ENCODE measurements around the gene ANKRD39. TPM values are rescaled to one million over a fixed set of nuclear protein-coding genes. Genes with fewer than 3 reads are reported as not detected.

ANKRD39 gene
- total and polyA plus RNA-seq, 9 of the 15 experiments (the other 6 are each of a cell fraction or from before 2014, with no cell fraction given): 8.2 to 33.1 (median 23.8) TPM

- ATAC-seq (no peak), DNase-seq (ENCODE audit: extremely low read depth in 1 of 4, low spot score in 3 of 4) (no peak), FAIRE-seq (no peak)
- peak overlapping the region; percentile 58; the same call in 2 of the 3 replicates for H3K27ac ChIP-seq (ENCODE audit: extremely low read depth, low read depth, low read length)
- peaks cover 24 to 61% of the 10 kb centered on the region in 2 experiments for H3K4me1 ChIP-seq (replicated peaks in 1 of 2; ENCODE audit: control insufficient read depth in 2 of 2, insufficient read depth in 2 of 2, low read length in 2 of 2)
- no TSS peak for BruUV-seq (replicated peaks)
- H3K9me1 ChIP-seq (ENCODE audit: control insufficient read depth, insufficient read depth, low read length): peaks cover 3% of the 10 kb centered on the region
- no peaks in the 10 kb centered on the region for H3K27me3 ChIP-seq (ENCODE audit: control insufficient read depth in 2 of 2, insufficient read depth in 2 of 2, low read length in 2 of 2)
- WGBS (ENCODE audit: insufficient coverage, low coverage, missing lambda C conversion rate): 73% methylated on average over 3 of the region's 4 CpGs
- peak overlapping the region in 1 of 2 experiments; percentile 92; a peak in 2 of 4 replicates for H3K9ac ChIP-seq (ENCODE audit: insufficient read depth in 1 of 2, low read depth in 2 of 2, low read length in 2 of 2)
- ChIA-PET CTCF (ENCODE audit: low intra/inter-chr PET ratio) (interaction anchor here (2.2 to 3.8 kb wide), 3 partner anchors 92 to 252 kb away, joined by 16 to 41 read pairs (median 37); no protein-coding TSS in a partner anchor), POLR2A (interaction anchor here (0.6 to 6.8 kb wide), 4 partner anchors 13 to 97 kb away, joined by 3 to 67 read pairs (median 4); partner anchors contain the start of gene SEMA4C)
- H2AFZ ChIP-seq (ENCODE audit: low read depth, low read length): no peak overlapping the region
- H4K20me1 ChIP-seq (replicated peaks; ENCODE audit: control insufficient read depth, insufficient read depth, low read length): no peaks in the 10 kb centered on the region
- peak overlapping the region; percentile 62; the same call in 1 of the 2 replicates for H3K4me2 ChIP-seq (ENCODE audit: insufficient read depth, low read length)
- intact Hi-C loops (cut with micrococcal nuclease): loop anchor here (2.0 to 5.0 kb wide), 2 partner anchors 13 to 253 kb away; partner anchors contain the start of gene ANKRD36
- TF ChIP-seq CBX1 (IDR thresholded peaks at IDR 0.05; ENCODE audit: low read depth): no peak
- no peak for TF ChIP-seq SREBF2 (CRISPR knock-in tag; IDR thresholded peaks at IDR 0.05)
- TF ChIP-seq, protein P1, sequence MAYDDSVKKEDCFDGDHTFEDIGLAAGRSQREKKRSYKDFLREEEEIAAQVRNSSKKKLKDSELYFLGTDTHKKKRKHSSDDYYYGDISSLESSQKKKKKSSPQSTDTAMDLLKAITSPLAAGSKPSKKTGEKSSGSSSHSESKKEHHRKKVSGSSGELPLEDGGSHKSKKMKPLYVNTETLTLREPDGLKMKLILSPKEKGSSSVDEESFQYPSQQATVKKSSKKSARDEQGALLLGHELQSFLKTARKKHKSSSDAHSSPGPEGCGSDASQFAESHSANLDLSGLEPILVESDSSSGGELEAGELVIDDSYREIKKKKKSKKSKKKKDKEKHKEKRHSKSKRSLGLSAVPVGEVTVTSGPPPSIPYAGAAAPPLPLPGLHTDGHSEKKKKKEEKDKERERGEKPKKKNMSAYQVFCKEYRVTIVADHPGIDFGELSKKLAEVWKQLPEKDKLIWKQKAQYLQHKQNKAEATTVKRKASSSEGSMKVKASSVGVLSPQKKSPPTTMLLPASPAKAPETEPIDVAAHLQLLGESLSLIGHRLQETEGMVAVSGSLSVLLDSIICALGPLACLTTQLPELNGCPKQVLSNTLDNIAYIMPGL (CRISPR knock-in tag; IDR thresholded peaks at IDR 0.05): no peak
- TF ChIP-seq DDX20 (tag; IDR thresholded peaks at IDR 0.05; ENCODE audit: low read depth): no peak
- TF ChIP-seq, protein P2, sequence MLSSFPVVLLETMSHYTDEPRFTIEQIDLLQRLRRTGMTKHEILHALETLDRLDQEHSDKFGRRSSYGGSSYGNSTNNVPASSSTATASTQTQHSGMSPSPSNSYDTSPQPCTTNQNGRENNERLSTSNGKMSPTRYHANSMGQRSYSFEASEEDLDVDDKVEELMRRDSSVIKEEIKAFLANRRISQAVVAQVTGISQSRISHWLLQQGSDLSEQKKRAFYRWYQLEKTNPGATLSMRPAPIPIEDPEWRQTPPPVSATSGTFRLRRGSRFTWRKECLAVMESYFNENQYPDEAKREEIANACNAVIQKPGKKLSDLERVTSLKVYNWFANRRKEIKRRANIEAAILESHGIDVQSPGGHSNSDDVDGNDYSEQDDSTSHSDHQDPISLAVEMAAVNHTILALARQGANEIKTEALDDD (IDR thresholded peaks at IDR 0.05): no peak
- no peak for TF ChIP-seq ID3 (CRISPR knock-in tag; IDR thresholded peaks at IDR 0.05)
- TF ChIP-seq ID3 (tag; IDR thresholded peaks at IDR 0.05): no peak
- TF ChIP-seq CREB1 (IDR thresholded peaks at IDR 0.05): no peak
- TF ChIP-seq CREB1 (CRISPR knock-in tag; IDR thresholded peaks at IDR 0.05): no peak
- TF ChIP-seq, protein P3, sequence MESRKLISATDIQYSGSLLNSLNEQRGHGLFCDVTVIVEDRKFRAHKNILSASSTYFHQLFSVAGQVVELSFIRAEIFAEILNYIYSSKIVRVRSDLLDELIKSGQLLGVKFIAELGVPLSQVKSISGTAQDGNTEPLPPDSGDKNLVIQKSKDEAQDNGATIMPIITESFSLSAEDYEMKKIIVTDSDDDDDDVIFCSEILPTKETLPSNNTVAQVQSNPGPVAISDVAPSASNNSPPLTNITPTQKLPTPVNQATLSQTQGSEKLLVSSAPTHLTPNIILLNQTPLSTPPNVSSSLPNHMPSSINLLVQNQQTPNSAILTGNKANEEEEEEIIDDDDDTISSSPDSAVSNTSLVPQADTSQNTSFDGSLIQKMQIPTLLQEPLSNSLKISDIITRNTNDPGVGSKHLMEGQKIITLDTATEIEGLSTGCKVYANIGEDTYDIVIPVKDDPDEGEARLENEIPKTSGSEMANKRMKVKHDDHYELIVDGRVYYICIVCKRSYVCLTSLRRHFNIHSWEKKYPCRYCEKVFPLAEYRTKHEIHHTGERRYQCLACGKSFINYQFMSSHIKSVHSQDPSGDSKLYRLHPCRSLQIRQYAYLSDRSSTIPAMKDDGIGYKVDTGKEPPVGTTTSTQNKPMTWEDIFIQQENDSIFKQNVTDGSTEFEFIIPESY (CRISPR knock-in tag; IDR thresholded peaks at IDR 0.05): no peak
- TF ChIP-seq, protein P4, sequence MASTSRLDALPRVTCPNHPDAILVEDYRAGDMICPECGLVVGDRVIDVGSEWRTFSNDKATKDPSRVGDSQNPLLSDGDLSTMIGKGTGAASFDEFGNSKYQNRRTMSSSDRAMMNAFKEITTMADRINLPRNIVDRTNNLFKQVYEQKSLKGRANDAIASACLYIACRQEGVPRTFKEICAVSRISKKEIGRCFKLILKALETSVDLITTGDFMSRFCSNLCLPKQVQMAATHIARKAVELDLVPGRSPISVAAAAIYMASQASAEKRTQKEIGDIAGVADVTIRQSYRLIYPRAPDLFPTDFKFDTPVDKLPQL (IDR thresholded peaks at IDR 0.05; ENCODE audit: extremely low read depth, insufficient read length): no peak
- no peak for TF ChIP-seq MAZ (CRISPR knock-in tag; conservative IDR thresholded peaks at IDR 0.05 in 1 of 2, IDR thresholded peaks at IDR 0.05 in 1 of 2)
- H3K9me3 ChIP-seq (replicated peaks; ENCODE audit: control insufficient read depth, insufficient read depth, low read depth, low read length): no peaks in the 10 kb centered on the region
- in situ Hi-C loops (cut with MboI): loop anchor here (5.0 to 25.0 kb wide), 2 partner anchors 93 to 253 kb away; partner anchors contain the start of gene ANKRD36
- peaks cover 38% of the 10 kb centered on the region for H3K79me2 ChIP-seq (ENCODE audit: control insufficient read depth, insufficient read depth, low read length)
- peaks cover 49% of the 10 kb centered on the region for H3K36me3 ChIP-seq (ENCODE audit: control insufficient read depth, insufficient read depth, low read length)
- H3K4me3 ChIP-seq: no peak overlapping the region
Measured at GRCh38 chr2:96859681-96860064, 1.9 kb upstream of the ANKRD39 start.

Measured in K562 (cell line).